ENCODE results near the gene MRPL37.

Gene MRPL37

DNA sequence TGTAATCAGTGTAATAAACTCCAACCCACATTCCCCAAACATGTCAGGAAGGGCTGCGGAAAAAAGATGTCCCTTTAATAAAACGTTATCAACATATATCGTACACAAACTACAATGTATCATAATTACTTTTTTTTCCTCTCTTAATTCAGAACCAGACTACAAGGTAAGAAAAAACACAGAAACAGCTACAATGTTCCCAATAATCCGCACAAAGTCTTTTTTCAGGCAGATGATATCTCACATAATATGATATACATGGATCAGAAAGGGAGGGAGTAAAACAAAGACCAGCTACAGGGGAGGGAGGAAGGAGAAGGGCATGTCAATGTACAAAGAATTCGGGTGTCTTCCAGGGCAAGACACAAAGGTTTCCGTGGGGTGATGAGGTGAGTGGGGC, 25.4 kb downstream of the MRPL37 start:
- H3K27ac ChIP-seq = peak overlapping the region; percentile 8; the same call in 1 of the 2 replicates
- no peak for TF ChIP-seq ZFX (IDR thresholded peaks at IDR 0.05; ENCODE audit: borderline replicate concordance)
- TF ChIP-seq, protein P1, sequence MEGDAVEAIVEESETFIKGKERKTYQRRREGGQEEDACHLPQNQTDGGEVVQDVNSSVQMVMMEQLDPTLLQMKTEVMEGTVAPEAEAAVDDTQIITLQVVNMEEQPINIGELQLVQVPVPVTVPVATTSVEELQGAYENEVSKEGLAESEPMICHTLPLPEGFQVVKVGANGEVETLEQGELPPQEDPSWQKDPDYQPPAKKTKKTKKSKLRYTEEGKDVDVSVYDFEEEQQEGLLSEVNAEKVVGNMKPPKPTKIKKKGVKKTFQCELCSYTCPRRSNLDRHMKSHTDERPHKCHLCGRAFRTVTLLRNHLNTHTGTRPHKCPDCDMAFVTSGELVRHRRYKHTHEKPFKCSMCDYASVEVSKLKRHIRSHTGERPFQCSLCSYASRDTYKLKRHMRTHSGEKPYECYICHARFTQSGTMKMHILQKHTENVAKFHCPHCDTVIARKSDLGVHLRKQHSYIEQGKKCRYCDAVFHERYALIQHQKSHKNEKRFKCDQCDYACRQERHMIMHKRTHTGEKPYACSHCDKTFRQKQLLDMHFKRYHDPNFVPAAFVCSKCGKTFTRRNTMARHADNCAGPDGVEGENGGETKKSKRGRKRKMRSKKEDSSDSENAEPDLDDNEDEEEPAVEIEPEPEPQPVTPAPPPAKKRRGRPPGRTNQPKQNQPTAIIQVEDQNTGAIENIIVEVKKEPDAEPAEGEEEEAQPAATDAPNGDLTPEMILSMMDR (IDR thresholded peaks at IDR 0.05) = no peak

DNA sequence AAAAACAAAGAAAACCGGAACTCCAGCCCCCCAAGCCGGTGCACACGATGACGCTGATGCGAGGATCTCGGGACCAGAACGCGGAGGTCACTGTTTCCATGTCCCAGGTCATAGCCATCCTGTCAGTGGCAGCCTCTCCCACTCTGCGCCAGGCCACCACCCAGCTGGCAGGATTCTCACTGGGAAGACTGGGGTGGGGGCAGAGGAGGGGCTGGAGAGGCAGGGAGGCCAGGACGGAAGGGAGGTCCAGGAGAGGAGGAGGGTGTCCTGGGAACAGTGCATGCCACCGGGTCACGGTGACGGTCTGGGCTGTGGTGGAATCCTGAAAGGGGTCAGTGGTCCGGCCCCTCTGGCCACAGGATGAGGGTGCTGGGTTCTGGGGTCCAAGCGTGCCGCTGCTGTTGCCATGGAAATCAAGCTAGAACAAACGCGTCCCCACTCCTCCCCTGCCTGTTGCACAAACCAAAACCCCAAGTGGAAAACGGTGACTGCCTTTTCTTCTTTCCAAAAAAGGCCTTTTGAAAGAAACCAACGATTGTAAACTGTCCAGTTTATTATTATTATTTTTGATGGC, 26.1 kb downstream of the MRPL37 start:
- H3K27ac ChIP-seq = no peak overlapping the region
- TF ChIP-seq, protein P1 (IDR thresholded peaks at IDR 0.05) = no peak
- no peak for TF ChIP-seq ZFX (IDR thresholded peaks at IDR 0.05; ENCODE audit: borderline replicate concordance)

DNA sequence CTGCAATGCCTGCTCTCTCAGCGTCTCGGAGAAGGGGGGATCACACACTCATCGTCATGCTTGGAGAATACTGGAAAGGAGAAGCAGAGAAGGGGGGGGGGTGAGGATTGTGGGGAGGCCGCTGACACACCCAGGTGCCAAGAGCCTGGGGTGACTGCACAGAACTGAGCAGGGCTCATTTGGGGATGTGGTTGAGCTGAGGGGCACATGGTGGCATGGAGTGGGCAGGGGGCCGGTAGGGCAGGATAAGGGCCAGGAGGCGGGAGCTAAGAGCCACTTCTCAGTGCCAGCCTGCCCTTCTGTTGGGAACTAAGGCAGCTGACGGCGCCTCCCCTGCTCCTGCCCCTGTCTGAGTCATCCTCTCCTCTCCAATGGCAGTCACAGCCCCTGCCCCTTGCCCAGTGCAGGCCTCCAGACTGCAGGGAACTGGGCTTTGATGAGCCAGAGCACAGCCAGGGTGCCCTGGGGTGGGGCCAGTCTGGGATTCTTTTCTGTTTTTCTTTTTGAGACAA, 27.2 kb downstream of the MRPL37 start:
- no peak overlapping the region for H3K27ac ChIP-seq
- no peak for TF ChIP-seq ZFX (IDR thresholded peaks at IDR 0.05; ENCODE audit: borderline replicate concordance)
- TF ChIP-seq, protein P1 (IDR thresholded peaks at IDR 0.05) = no peak

DNA sequence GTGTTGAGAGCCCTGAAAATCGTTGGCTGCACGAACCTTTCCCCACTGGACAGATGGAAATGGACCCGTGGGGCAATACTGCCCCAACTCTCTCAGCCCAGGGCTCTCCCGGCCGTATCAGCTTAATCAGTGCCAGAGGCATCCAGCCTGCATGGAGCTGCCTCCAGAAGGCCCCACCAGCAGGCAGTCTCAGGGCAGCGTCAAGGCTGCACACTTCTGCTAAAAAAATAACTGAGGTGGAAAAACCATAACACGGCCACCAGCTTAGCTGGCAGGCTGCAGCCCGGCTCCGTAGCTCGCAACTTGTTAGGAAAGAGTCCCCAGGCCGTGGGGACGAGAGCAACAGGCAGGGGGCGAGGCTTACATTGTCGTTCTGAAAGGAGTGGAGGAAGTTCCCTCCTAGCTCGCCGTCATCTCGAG, 27.9 kb downstream of the MRPL37 start:
- no peak for TF ChIP-seq ZFX (IDR thresholded peaks at IDR 0.05; ENCODE audit: borderline replicate concordance)
- TF ChIP-seq, protein P1 (IDR thresholded peaks at IDR 0.05) = no peak
- H3K27ac ChIP-seq = no peak overlapping the region

DNA sequence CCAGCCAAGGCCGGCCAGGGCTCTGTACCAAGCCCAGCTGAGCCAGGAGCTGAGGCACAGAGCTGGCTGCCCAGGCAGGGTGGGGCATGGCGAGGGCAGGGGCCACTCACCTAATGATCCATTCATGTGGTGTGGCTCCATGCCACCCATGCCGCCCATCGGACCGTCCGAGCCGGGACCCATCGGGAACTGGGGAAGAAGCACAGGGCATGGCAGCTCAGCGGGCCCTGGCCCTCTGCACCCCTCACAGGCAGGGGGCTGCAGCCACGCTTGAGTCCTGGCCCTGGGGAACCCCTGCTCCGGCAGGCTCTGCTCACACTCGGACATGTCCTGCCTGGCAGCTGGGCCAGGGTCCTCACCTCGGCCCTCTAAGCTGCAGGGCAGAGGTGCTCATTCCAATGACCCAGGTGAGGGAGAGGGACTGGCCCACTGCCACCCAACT, 28.7 kb downstream of the MRPL37 start:
- no peak for TF ChIP-seq ZFX (IDR thresholded peaks at IDR 0.05; ENCODE audit: borderline replicate concordance)
- TF ChIP-seq, protein P1 (IDR thresholded peaks at IDR 0.05) = no peak
- H3K27ac ChIP-seq = no peak overlapping the region; the same call in 1 of the 2 replicates

DNA sequence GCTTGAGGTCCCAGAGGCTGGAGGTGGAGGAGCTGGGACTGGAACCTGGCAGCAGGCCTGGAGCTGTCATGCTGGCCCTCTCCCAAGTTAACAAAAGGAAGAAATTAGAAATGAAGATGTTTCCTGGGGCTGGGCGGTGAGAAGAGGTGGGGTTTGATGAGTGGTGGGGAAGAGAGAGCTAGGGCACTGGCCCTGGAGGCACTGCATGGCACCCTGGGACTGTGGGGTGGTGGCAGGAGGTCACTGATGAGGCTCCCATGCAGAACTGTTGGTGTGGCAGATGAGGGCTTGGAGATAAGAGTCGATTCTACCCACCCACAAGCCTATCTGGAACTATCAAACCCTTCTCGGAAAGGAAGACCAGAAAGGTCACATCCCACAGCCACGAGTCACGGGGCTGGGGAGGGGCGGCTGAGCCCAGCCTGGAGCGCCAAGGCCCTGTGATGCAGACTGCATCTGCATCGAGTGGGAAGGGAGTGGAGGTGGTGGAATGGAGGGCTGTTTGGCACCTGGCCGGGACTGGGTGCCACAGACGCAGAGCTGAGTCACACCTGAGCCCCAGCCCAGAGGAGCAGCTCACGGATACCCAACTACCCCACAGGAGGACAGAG, 29.4 kb downstream of the MRPL37 start:
- TF ChIP-seq, protein P1 (IDR thresholded peaks at IDR 0.05) = no peak
- peak overlapping the region; percentile 10; the same call in 1 of the 2 replicates for H3K27ac ChIP-seq

Measured in 22Rv1 (cell line).